Measurements from ENCODE around the gene KRTAP10-2.
"Not testable (repeated sequence)": the region's sequence is repeated elsewhere in the genome, so short reads cannot be mapped to it uniquely, and the experiment has no call there.

KRTAP10-2 gene

DNA sequence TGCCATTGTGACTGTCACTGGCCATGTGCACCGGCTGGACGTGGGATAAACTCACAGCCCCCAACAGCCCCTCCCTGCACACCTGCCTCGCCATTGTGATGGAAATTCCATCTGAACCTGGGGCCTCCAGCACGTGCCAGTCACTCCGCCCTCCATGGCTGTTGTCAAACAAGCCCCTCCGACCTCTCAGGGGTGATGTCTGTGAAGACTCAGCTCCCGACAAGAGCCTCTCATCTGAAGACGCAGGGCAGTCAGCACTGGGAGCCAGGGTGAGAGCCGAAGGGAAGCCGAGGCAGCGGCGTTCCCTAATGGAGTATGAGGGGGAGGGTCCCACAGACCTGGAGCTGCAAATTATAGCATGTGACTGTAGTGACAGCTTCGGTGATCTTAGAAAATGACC lies 1.4 kb upstream of the KRTAP10-2 start:
- DNase-seq (ENCODE audit: low spot score), result no peak
- no peak overlapping the region for H3K27ac ChIP-seq (ENCODE audit: poor library complexity, severe bottlenecking)
- no peaks in the 10 kb centered on the region for H3K9me3 ChIP-seq (ENCODE audit: severe bottlenecking)
- TF ChIP-seq, protein P1, sequence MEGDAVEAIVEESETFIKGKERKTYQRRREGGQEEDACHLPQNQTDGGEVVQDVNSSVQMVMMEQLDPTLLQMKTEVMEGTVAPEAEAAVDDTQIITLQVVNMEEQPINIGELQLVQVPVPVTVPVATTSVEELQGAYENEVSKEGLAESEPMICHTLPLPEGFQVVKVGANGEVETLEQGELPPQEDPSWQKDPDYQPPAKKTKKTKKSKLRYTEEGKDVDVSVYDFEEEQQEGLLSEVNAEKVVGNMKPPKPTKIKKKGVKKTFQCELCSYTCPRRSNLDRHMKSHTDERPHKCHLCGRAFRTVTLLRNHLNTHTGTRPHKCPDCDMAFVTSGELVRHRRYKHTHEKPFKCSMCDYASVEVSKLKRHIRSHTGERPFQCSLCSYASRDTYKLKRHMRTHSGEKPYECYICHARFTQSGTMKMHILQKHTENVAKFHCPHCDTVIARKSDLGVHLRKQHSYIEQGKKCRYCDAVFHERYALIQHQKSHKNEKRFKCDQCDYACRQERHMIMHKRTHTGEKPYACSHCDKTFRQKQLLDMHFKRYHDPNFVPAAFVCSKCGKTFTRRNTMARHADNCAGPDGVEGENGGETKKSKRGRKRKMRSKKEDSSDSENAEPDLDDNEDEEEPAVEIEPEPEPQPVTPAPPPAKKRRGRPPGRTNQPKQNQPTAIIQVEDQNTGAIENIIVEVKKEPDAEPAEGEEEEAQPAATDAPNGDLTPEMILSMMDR (IDR thresholded peaks at IDR 0.05; ENCODE audit: poor library complexity, severe bottlenecking), result no peak
- peaks cover 14% of the 10 kb centered on the region for H3K27me3 ChIP-seq (ENCODE audit: insufficient read depth, poor library complexity, severe bottlenecking)
- H3K4me3 ChIP-seq (ENCODE audit: severe bottlenecking), result no peak overlapping the region
- no peaks in the 10 kb centered on the region for H3K36me3 ChIP-seq (ENCODE audit: low read depth)
- peaks cover 10% of the 10 kb centered on the region for H3K4me1 ChIP-seq (ENCODE audit: insufficient read depth, poor library complexity, severe bottlenecking)
- no peak for ATAC-seq (ENCODE audit: low read depth)

DNA sequence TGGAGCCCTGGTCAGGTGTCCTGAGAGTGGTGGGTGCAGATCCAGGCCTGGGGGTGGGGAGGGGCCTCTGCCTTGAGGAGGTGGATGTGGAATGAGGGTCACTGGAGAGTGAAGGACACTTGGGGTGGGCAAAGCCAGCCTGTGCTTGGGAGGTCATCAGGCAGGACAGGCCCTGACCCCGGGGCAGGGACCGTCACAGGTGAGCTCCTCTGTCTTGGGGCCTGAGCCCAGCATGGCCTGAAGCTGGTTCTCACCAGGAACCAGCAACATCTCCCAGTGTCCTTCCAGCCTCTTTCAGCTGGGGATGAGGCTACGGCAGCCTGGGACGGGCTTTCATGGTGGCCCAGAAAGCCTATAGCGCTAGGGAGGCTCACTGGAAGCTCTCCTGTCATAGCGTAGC lies 831 bp upstream of the KRTAP10-2 start:
- Histone ChIP-seq H3K4me1 (ENCODE audit: insufficient read depth, poor library complexity, severe bottlenecking) (peaks cover 10% of the 10 kb centered on the region), H3K9me3 (ENCODE audit: severe bottlenecking) (no peaks in the 10 kb centered on the region), H3K27ac (ENCODE audit: poor library complexity, severe bottlenecking) (no peak overlapping the region), H3K4me3 (ENCODE audit: severe bottlenecking) (no peak overlapping the region), H3K27me3 (ENCODE audit: insufficient read depth, poor library complexity, severe bottlenecking) (peaks cover 9% of the 10 kb centered on the region), H3K36me3 (ENCODE audit: low read depth) (no peaks in the 10 kb centered on the region)
- DNase-seq (ENCODE audit: low spot score), result no peak
- TF ChIP-seq, protein P1 (IDR thresholded peaks at IDR 0.05; ENCODE audit: poor library complexity, severe bottlenecking), result no peak
- no peak for ATAC-seq (ENCODE audit: low read depth)

DNA sequence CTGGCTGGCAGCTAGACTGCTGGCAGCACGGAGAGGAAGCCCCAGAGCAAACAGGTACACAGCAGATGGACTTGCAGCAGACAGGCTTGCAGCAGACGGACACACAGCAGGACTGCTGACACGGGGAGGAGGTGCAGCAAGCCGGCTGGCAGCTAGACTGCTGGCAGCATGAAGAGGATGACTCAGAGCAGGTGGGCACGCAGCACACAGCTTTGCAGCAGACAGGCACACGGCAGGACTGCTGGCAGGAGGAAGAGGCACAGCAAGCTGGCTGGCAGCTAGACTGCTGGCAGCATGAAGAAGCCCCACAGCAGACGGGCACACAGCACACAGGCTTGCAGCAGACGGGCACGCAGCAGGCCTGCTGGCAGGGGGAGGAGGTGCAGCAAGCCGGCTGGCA lies 498 bp downstream of the KRTAP10-2 start:
- DNase-seq (ENCODE audit: low spot score) (no peak), ATAC-seq (ENCODE audit: low read depth) (no peak)
- Histone ChIP-seq H3K27me3 (ENCODE audit: insufficient read depth, poor library complexity, severe bottlenecking) (peaks cover 6% of the 10 kb centered on the region), H3K27ac (ENCODE audit: poor library complexity, severe bottlenecking) (no peak overlapping the region), H3K4me3 (ENCODE audit: severe bottlenecking) (no peak overlapping the region), H3K9me3 (ENCODE audit: severe bottlenecking) (no peaks in the 10 kb centered on the region), H3K4me1 (ENCODE audit: insufficient read depth, poor library complexity, severe bottlenecking) (peaks cover 10% of the 10 kb centered on the region), H3K36me3 (ENCODE audit: low read depth) (no peaks in the 10 kb centered on the region)
- TF ChIP-seq, protein P1 (IDR thresholded peaks at IDR 0.05; ENCODE audit: poor library complexity, severe bottlenecking), result no peak

DNA sequence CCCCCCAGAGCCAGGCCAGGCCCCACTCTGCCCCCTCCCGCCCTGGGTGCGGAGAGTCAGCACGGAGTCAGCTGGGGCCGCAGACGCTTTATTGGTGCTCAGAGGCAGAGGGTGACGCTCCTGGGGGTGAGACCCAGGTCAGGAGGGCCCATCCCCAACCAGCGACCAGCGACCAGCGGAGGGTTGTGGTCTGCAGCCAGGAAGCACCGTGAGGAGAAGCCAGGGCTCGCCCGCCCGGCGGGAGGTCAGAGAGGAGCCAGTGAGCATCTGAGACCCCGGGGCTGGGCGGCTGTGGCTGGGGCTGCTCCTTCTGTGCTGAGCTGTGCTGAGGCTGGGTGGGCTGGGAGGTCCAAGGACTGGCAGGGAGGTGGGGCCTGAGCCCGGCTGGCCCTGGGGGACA lies 1.0 kb downstream of the KRTAP10-2 start:
- not testable (repeated sequence) for H3K4me1 ChIP-seq (ENCODE audit: insufficient read depth, poor library complexity, severe bottlenecking); H3K36me3 ChIP-seq (ENCODE audit: low read depth); H3K4me3 ChIP-seq (ENCODE audit: severe bottlenecking); H3K27me3 ChIP-seq (ENCODE audit: insufficient read depth, poor library complexity, severe bottlenecking); DNase-seq (ENCODE audit: low spot score); ATAC-seq (ENCODE audit: low read depth); H3K27ac ChIP-seq (ENCODE audit: poor library complexity, severe bottlenecking); H3K9me3 ChIP-seq (ENCODE audit: severe bottlenecking)

DNA sequence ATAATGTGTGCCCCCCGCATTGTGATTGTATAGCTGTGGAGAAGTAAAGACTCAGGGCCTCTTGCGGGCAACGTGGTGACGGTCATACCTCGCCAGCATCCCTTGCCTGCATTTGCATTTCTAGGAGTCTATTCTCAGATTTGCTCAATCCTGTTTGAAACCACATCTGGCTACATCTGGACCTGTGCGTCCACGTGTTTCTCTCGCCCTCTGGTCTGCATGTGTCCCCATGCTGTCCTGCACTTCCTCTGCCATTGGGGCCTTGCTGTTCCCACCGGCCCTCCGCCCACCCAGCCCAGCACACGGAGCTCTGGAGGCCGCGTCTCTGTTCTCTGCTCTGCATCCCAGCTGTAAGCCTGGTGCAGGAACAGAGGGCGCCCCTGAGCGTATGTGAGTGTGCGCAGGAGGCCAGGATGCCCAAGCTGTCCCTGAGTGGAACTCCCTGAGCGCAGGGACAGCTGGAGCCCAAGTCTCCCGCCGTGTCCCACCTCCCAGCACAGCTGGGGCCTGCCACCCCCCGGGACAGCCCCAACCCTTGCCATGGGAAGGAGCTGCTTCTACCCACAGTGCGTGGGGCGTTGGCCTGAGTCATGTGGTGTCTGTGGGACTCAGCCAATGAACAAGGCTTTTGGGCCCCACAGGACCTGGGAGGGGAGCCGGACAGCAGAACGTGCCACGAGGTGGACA lies 1.6 kb downstream of the KRTAP10-2 start:
- Histone ChIP-seq H3K9me3 (ENCODE audit: severe bottlenecking) (no peaks in the 10 kb centered on the region), H3K27ac (ENCODE audit: poor library complexity, severe bottlenecking) (no peak overlapping the region), H3K4me1 (ENCODE audit: insufficient read depth, poor library complexity, severe bottlenecking) (peaks cover 10% of the 10 kb centered on the region), H3K36me3 (ENCODE audit: low read depth) (no peaks in the 10 kb centered on the region), H3K4me3 (ENCODE audit: severe bottlenecking) (no peak overlapping the region), H3K27me3 (ENCODE audit: insufficient read depth, poor library complexity, severe bottlenecking) (peaks cover 1% of the 10 kb centered on the region)
- TF ChIP-seq, protein P1 (IDR thresholded peaks at IDR 0.05; ENCODE audit: poor library complexity, severe bottlenecking), result no peak
- no peak for DNase-seq (ENCODE audit: low spot score)
- ATAC-seq (ENCODE audit: low read depth), result no peak

Data from RWPE2 (cell line).